Left ventricle myocardium inferior (tissue), 1 donor: ENCODE measurements around the gene KCNQ1. TPM values are rescaled to one million over a fixed set of nuclear protein-coding genes. Genes with fewer than 3 reads are reported as not detected.

Experiments used
- DNase-seq: peaks from one replicate; pipeline ENCODE4 v3.0.0-alpha.2; 2020
- H3K27ac ChIP-seq: fragments of 200-600 bp; replicated peaks from 2 replicates; pipeline ENCODE4 v1.8.0; 2021
- H3K27me3 ChIP-seq: fragments of 200-600 bp; 2 replicates; pipeline ENCODE4 v1.8.0; 2021; ENCODE audit warnings: low read depth
- H3K36me3 ChIP-seq: fragments of 200-600 bp; 2 replicates; pipeline ENCODE4 v1.8.0; 2021
- H3K4me1 ChIP-seq: fragments of 200-600 bp; 2 replicates; pipeline ENCODE4 v1.8.0; 2021
- H3K4me3 ChIP-seq: fragments of 200-600 bp; 2 replicates; pipeline ENCODE4 v1.8.0; 2021; ENCODE audit warnings: mild to moderate bottlenecking, moderate library complexity
- H3K9me3 ChIP-seq: fragments of 200-600 bp; replicated peaks from 2 replicates; pipeline ENCODE4 v1.8.0; 2021
- intact Hi-C: fragments of 100-400 bp; cut with micrococcal nuclease; formaldehyde crosslinking; loops from one replicate; pipeline ENCODE4 v1.11.0; 2022
- total RNA-seq: library from RNA; stranded (reverse); fragmentation: NEBNext Ultra II Directional; extraction: Animal tissue kit (Norgen Biotek cat#: 25700); gene quantifications from one replicate; pipeline ENCODE4 v1.2.1, GENCODE V29; 2021
- TF ChIP-seq, protein P1 (sequence below): fragments of 200-600 bp; IDR thresholded peaks from 2 replicates; pipeline ENCODE4 v1.8.0; 2021; ENCODE audit warnings: antibody characterized with exemption, mild to moderate bottlenecking, borderline replicate concordance
- donor health status: DM: no; HTN: yes; CAD: no; lungs with severe emphysema.

Gene KCNQ1
- total RNA-seq, 1 donor from 2014 or later = 41.8 TPM

DNA sequence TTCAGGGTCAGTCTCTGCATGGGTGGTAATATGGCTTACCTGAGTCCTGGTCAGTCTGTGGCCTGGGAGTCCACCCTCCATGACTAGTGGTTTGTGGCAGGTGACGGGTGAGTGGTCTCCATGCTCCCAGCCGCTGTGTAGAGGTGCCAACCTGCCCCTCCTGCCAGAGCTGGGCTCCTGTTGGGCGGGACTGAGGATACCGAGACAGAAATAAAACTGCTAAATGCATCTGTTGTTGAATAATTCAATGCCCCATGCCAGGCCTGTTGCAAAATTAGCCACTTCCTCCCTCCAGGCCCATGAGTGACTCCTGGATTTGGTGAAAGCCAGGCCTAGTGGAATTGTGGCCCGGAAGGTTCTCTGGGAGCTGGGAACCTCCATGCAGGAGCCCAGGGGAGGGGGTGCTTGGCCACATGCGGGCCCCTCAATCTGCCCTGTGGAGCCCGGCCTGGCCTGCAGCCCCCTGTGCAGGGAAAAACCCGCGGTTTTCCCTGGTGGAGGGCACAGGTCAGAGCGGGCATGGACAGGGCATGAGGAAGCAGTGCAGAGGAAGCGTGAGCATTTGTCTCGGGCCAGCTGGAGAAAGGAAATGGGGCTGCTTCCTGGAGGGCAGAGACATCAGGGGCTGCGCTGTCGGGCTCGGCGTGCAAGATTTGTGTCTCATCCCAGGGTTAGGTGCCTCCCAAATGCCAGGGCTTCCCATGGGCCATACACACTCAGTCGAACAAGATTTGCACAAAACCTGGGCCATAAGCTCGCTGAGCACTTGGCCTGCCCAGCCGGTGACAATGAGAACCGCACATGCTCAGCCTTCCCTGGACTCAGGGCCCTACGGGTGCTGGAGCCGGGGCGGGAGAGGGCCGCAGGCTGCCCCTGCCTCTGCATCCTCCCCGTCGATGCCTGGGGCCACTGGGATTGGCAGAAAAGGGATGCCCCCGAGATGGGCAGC is 66.9 kb downstream of the KCNQ1 start:
- no peaks in the 10 kb centered on the region for H3K36me3 ChIP-seq
- H3K27me3 ChIP-seq = no peaks in the 10 kb centered on the region
- H3K27ac ChIP-seq = peak overlapping the region; percentile 84
- peak overlapping the region; percentile 9 for H3K4me3 ChIP-seq
- TF ChIP-seq, protein P1, sequence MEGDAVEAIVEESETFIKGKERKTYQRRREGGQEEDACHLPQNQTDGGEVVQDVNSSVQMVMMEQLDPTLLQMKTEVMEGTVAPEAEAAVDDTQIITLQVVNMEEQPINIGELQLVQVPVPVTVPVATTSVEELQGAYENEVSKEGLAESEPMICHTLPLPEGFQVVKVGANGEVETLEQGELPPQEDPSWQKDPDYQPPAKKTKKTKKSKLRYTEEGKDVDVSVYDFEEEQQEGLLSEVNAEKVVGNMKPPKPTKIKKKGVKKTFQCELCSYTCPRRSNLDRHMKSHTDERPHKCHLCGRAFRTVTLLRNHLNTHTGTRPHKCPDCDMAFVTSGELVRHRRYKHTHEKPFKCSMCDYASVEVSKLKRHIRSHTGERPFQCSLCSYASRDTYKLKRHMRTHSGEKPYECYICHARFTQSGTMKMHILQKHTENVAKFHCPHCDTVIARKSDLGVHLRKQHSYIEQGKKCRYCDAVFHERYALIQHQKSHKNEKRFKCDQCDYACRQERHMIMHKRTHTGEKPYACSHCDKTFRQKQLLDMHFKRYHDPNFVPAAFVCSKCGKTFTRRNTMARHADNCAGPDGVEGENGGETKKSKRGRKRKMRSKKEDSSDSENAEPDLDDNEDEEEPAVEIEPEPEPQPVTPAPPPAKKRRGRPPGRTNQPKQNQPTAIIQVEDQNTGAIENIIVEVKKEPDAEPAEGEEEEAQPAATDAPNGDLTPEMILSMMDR = no peak
- H3K9me3 ChIP-seq = no peaks in the 10 kb centered on the region
- DNase-seq = peak; percentile 36
- H3K4me1 ChIP-seq = peaks cover 78% of the 10 kb centered on the region
- intact Hi-C loops = no loop called here

DNA sequence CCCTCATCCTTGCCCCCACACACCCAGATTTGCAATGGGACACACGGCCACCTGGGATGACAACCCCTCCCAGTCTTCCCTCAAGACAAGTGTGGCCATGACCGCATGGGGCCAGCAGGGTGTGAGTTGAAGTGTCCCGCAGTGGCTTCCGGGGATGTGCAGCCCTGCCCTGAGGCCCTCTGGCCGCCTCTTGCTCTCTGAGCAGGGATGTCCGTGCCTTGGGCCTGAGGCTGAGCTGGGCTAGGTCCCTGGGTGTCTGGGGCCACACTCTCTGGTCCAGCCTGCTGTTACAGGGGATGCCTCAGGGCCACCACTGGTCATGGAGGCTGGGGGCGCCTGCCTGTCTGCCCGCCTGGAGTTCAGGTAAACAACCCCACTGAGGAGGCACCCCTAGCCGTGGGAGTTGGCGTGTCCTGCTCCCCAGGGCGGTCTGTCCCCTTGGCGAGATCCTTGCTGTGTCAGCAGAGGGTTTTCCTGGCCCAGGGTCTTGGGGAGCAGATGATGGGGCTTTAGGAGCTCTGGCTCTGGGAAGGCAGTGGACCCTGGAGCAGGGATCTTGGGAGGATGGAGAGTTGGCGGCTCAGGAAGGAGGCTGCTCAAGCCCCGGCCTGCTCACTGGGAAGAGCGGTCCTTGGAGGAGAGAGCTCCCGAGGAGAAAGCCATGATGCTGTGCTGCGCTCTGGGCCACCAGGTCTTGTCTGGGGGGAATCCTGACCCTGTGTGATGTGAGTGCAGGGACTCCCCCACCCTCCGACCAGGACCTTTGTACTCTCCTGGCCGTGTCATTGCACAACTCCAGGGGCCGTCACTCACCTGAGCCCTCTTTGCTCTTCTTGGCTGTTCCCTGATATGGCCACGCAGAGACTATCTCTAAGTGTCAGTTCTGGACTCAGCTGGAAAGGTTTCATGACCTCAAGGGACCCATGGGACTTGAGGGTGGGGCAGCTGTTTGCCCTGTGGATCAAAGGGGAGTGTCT is 67.9 kb downstream of the KCNQ1 start:
- Histone ChIP-seq H3K4me3 (no peak overlapping the region), H3K27me3 (no peaks in the 10 kb centered on the region), H3K9me3 (no peaks in the 10 kb centered on the region), H3K27ac (peak overlapping the region; percentile 84), H3K4me1 (peaks cover 78% of the 10 kb centered on the region), H3K36me3 (no peaks in the 10 kb centered on the region)
- TF ChIP-seq, protein P1 = no peak
- DNase-seq = peak; percentile 13
- intact Hi-C loops = no loop called here

DNA sequence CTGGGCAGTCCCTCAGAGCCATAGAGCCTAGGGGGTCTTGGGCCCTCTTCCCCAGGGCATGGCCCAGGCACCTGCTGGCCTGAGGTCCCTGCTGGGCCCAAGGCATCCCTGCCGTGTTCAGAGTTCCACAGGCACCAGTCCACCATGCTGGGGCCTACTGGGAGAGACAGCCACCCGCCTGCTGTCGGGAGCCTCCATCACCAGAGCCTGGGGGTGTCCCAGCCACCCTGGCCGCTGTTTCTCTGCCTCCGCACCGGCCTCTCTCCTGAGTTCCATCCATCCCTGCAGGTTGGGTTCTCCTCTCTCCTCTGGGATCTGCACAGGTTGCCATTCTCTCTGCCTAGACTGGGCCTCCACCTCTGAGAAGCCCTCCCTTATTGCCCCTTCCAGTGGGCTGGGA is 68.6 kb downstream of the KCNQ1 start:
- peaks cover 78% of the 10 kb centered on the region for H3K4me1 ChIP-seq
- TF ChIP-seq, protein P1 = no peak

DNA sequence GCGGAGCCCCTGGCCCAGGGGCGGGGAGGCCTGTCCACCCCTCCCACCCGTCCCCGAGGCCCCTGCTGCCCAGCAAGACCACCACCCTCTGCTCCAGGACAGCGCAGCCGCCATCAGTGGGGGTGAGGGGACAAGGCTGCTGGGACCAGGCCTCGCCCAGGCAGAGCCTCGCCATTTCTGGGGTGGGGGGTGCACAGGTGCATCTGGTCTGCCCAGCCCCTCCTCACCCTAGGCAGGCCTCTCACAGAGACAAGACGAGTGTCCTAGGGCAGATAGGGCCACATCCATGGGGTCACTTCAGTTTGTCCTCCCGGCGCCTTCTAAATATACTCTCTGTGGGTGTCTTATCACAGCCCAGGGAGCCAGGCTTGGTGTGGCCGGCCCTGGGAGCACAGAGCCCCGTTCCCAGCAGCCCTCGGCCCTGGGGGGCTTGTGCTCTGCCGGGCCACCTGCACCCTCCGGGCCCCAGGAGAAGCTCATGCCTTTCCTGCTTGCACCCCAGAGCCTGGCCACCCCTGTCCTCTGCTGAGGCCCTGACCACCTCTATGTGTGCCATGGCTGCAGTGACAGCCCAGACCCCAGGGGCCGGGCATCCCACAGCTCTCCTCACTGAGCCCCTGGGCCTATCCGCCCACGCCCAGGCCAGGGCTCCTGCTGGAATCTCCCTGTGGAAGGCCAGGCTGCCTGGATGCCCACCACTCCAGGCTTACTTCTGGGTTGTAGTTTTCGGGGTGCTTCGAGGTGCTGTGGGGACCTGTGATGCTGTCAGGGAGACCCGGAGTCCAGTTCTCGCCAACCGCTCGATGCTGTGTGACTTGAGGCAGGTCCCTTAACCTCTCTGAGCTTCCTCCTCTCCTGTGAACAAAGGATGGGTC is 70.8 kb downstream of the KCNQ1 start:
- no peak overlapping the region for H3K4me3 ChIP-seq
- H3K36me3 ChIP-seq = no peaks in the 10 kb centered on the region
- peak overlapping the region; percentile 48 for H3K27ac ChIP-seq
- peak; percentile 15 for DNase-seq
- intact Hi-C loops = no loop called here
- no peaks in the 10 kb centered on the region for H3K9me3 ChIP-seq
- TF ChIP-seq, protein P1 = no peak
- H3K27me3 ChIP-seq = no peaks in the 10 kb centered on the region
- H3K4me1 ChIP-seq = peaks cover 57% of the 10 kb centered on the region

More for the DNA sequence above, 68.6 kb downstream of the KCNQ1 start:
- Histone ChIP-seq H3K9me3 (no peaks in the 10 kb centered on the region), H3K27me3 (no peaks in the 10 kb centered on the region), H3K4me3 (no peak overlapping the region), H3K27ac (no peak overlapping the region), H3K36me3 (no peaks in the 10 kb centered on the region)
- DNase-seq = peak; percentile 7
- intact Hi-C loops = no loop called here
